GM18502 (cell line): ENCODE data around the gene HLA-DMA.
A peak's percentile ranks its signal among the peaks of the same experiment; 100 is the strongest.
"Not testable (repeated sequence)": the region's sequence is repeated elsewhere in the genome, so short reads cannot be mapped to it uniquely, and the experiment has no call there.

ENCODE experiments used
- ATAC-seq: cut with Tn5 transposase; IDR thresholded peaks from one replicate; pipeline ENCODE4 v1.9.1; 2021; ENCODE audit warnings: mild to moderate bottlenecking; ENCODE audit not compliant: unreplicated experiment, poor library complexity

HLA-DMA gene

DNA sequence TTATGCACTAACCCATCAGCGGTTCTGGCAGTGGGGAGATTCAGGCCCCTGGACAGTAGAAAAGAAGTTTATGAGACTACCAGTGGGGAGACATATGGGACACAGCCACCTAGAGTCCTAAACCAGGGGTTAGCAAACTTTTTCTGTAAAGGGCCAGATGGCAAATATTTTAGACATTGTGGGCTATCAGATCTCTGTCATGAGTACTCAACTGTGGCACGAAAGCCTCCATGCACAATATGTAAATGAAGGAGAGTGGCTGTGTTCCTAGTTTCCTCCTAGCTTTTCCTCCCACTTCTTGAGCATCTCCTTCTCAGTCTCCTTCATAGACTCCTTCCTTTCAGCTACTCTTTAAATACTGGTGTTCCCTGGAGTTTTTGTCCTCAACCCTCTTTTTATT is 3.3 kb upstream of the HLA-DMA start:
- no peak for ATAC-seq

GRCh38 chr6:32954986-32955802 is 2.3 kb upstream of the HLA-DMA start:
- ATAC-seq: no peak

- ATAC-seq: no peak
Observed at GRCh38 chr6:32954267-32954666, 1.4 kb upstream of the HLA-DMA start.

- no peak for ATAC-seq
Observed at GRCh38 chr6:32953775-32954174, 878 bp upstream of the HLA-DMA start.

GRCh38 chr6:32950449-32950848 is 2.4 kb downstream of the HLA-DMA start:
- no peak for ATAC-seq

DNA sequence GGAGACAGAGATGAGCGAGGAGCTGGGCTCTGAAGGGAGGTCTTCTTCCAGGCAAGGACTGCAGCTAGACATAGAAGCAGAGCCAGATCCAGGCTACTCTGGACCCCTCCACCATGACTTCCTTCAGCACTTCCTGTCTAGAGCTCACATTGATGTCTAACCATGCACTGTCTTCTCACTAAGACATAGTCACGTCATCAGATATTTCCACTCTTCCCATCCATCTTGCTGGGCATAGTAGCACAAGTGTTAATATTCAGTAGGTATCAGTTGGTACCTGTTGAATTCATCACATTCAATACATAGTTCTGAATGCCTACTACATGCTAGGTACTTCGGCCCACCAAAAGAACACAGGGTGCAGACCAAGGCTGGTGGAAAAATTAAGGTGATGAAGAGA is 2.9 kb downstream of the HLA-DMA start:
- ATAC-seq: no peak

GRCh38 chr6:32949113-32949512 is 3.8 kb downstream of the HLA-DMA start:
- no peak for ATAC-seq

DNA sequence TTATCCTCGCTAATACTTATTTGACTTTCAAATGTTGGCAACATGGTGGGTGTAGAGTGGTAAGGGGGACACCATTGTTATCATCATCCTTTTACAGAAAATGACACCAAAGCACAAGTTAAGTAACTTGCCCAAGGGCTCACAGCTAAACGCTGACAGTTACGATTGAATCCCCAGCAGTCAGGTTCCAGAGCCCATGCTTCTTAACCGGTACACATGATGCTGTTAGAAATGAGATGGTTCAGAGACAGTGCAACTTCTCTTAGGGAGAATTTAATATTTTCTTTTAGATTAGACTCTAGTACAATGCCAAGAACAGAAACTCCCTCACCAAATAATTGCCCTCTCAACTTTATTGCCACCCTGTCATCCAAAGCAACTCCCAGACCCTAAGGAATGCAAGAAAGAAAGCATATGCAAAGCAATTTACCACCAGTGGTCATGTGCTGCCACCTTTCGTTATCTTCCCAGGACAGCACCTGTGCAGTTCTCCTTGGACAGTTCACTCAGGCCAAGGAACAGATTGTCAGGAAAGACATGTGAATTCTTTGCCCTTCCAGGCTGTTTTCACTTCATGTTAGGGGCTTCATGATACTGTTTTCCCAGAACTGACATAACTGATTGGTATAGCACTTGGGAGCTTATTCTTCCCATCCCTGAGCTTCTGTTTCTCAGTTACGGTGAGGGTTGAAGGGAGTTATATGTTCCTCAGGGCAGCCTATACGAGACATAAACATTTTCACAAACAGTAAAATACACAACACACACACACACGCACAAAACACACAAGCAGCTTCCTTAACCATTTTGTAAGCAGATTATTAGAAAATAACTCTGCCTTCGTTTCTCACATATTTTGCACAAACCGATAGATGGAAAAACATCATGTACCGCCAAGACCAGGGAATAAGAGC is 5.1 kb downstream of the HLA-DMA start:
- no peak for ATAC-seq

DNA sequence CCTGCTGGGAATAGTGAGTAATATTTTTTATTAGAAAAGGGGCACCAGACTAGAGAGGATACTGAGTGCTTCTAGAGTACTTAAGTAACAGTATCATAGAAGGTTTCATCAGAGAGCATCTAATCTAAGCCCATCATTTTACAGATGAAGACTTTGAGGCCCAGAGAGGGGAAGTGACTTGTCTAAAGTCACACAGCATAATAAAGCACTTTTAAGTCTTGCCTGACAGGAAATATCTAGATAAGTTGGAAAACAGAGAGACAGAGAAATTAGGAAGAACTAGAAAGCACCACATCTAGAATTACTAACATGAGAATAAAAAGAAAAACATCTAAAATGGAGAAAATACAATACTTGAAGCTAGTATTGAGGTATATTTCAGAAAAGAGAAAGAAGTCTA is 6.0 kb downstream of the HLA-DMA start:
- ATAC-seq: no peak

DNA sequence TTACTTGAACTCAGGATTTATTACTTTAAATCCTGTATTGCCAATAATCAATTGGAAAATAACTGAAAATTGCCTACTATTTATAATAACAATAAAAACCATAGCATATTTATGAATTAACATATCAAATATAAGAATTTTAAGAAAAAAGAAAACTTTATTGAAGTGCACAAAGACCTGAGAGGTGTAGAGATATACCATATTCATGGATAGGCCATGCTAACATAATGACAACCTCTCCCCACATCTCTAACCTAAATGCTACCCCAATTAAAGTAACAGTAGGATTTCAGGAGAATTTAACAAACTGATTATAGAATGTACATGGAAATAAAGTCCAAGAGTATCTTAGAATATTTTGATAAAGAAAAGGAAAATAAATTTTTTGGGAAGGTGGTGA is 6.9 kb downstream of the HLA-DMA start:
- no peak for ATAC-seq

DNA sequence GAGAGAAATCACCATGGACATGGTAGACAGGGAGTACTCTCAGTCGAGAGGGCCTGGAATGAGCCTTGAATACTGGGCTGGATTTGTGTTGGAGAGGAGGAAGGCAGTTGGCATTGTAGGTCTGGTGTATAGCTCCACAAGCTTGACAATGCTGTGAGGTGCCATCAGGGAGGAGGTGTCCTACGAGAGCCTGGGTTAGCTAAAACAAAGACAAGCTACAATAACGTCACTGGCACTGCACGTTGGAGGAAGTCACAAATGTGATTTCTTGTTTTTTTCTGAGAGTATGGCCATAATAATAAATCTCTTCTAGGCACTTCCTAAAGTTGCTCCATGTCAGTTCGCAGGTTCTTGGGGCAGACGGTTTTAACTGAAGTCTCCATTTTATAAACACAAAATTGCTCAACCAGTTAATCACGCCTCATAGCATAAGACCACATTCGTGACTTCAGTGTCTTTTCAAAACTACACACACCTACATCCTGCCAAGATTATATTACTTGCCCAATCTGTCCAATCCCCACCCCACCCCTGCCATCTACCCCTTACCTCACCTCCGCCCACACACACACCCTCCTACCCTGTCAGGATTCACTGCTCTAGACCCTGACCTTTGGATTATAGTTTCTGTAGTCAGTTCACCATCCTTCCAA is 7.7 kb downstream of the HLA-DMA start:
- ATAC-seq: no peak

DNA sequence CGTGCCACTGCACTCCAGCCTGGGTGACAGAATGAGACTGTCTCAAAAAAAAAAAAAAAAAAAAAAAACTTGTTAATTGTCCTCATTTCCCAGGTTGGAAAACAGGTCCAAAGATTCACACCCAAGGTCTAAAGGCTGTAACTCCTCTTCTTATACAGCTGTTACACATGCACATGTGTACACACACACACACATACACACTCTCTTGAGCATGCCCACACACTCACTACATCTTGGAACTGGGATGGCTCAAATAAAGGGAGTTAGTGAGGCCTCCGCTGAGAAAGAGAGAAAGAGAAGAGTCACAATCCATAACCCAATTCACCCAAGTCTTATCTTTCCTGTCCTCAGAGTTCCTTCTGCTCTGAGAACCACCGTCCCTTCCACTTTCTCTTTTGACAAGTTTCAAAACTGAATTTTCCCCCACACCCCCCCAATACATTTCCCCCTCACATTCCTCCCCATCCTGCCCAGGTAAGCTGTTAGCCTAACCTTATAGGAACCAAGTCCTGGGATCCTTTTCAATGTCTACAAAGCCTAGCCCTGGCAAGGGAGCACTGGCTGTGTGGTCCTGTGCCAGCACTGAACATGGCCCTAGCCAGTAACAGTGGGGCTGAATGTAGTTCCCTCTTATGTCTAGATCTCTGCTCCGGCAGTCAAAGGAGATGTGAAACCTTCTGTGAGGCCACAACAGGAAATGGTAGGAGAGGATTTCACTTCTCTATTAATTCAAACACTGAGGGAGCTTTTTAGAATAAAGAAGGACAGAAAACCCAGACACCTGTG is 8.8 kb downstream of the HLA-DMA start:
- ATAC-seq: peak; percentile 46

DNA sequence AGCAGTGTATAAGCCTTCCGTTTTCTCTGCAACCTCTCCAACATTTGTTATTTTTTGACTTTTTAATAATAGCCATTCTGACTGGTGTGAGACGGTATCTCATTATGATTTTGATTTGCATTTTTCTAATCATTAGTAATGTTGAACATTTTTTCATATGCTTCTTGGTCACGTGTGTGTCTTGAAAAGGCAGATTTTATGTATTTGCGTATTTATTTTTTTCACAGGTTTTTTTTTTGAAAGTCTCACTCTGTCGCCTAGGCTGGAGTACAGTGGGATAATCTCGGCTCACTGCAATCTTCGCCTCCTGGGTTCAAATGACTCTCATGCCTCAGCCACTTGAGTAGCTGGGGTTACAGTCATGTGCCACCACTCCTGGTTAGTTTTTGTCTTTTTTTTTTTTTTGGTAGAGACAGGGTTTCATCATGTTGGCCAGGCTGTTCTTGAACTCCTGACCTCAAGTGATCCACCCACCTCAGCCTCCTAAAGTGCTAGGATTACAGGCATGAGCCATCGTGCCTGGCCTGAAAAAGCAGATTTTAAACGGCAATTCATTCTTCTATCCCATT is 10.3 kb downstream of the HLA-DMA start:
- ATAC-seq: not testable (repeated sequence)

DNA sequence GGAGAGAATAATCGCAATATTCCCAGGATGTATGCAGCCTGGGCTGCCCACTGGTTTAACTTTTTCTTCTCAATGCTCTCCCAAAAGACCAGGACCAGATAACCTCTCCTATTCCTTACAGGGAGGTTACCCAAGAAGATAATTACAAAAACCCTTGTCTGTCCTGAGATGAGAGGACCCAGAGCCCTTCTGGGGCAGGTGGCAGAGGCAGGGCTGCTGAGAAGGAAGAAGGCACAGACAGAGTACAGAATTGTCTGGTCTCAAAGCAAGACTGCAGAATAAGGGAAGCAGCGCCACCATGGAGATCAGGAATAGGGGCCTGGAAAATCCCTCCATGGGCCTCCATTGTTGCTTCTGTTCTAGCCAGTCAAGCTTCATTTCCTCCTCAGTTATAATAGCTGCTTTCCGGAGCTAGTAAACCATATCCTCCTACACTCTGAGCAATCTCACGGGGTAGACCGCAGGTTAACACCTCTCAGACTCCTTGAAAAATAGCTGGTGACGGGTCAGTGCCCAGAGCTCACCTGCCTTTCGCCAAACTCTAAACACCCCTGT is 11.6 kb downstream of the HLA-DMA start:
- peak; percentile 54 for ATAC-seq

- ATAC-seq: peak; percentile 61
Observed at GRCh38 chr6:32940656-32941213, 12.2 kb downstream of the HLA-DMA start, which contains the start of gene HLA-DMB. Gene HLA-DMB, minus strand, starts transcription at chr6:32941028. Its CDS starts 221 bp downstream, at chr6:32940807.

GRCh38 chr6:32938494-32938893 is 14.4 kb downstream of the HLA-DMA start:
- no peak for ATAC-seq

DNA sequence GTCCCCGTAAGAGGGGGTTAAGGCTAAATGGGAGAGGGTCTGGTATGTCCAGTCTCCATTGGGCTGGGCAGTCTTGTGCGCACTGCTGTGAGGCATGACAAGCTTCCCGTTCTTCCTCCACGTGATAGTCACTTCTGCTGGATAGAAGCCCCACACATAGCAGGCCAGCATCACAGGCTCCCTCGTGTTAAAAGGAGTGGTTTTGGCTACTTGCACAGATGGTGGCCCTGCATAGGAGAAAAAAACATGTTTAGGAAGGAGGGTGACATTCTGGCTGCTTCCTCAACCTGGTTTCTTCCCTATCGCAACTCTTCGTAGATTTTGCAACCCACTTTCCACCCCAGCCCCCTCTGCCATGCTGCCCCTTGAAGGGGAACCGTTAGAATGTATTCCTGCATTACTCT is 15.7 kb downstream of the HLA-DMA start:
- ATAC-seq: no peak

- ATAC-seq: no peak
Observed at GRCh38 chr6:32936239-32937152, 16.4 kb downstream of the HLA-DMA start.
